Stimulated activated CD8-positive, alpha-beta memory T cell treated with anti-CD3 and anti-CD28 coated beads, Interleukin-7, amount 100 ng/mL, for 48 hours (primary cell): ENCODE measurements around the gene SNX4.
"Not testable (repeated sequence)": the region's sequence is repeated elsewhere in the genome, so short reads cannot be mapped to it uniquely, and the experiment has no call there.

ENCODE experiments used
- DNase-seq, 2 donors: peaks; one replicate each; pipeline ENCODE4 v3.0.0-alpha.2; 2020; ENCODE audit warnings: low read depth in 1 of 2; ENCODE audit errors: extremely low read depth in 1 of 2

Gene SNX4

DNA sequence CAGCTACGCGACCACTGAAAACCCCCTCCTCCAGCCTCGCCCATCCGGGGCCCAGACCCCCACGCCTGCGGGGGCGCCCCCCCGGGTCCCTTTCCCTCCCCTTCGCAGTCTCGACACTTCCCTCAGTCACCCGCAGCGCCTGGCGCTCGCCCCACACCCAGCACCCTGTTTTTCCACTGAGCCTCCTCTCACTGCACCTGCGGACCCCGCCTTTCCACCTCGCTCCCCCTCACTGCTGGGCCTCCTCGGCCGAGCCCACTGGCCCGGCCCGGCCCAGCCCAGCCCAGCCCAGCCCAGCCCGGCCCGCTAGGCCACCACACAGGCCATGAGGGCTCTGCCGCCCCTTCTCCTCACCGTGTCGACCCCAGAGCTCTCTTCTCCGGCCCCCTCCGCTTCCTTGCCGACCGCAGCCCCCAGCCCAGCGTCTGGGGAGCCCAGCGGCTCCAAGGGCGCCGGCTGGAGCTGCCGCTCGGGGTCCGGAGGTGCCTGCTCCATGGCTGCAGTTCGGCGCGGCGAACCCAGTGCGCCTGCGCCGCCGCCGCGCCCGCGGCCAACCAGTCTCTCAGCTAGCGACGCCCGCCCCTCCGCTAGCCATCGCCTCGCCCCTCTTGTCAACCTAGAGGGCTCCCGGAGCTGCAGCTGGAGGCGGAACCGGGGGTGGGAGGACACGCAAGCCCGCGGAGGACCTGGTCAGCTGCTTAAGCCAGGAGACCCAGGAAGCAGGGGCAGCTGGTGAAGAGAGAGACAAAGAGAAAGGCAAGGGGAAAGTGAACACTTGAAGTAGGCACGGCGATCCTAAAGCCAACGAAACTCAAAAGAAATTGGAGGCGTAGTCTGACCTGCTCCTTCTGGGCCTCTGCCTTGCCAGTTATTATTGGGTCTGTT, at the start of gene SNX4:
Gene SNX4 (minus strand): TSS at position 525 of the 885 bp plus-strand sequence. CDS start 30 bp downstream, at position 495.
- DNase-seq = peak; percentile 77 to 85

DNA sequence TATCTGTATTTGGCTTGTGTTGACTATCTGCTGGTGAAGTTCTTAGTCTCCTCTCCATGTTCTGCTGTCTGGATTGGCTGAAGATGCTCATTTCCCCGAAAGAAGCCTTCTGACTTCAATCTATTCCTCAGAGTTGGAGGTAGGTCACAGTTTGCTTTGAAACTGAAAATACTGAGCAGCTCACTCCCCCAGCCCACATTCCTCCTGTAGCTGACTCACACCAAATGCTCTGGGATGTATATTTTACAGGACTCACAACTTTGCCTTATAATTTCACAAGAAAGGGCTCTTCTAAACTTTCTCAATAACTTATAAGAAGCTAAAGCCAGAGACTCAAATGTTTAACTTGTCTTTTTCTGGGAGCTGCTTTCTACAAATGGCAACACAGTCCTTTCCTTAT, 36.3 kb upstream of the SNX4 start:
- DNase-seq = no peak

DNA sequence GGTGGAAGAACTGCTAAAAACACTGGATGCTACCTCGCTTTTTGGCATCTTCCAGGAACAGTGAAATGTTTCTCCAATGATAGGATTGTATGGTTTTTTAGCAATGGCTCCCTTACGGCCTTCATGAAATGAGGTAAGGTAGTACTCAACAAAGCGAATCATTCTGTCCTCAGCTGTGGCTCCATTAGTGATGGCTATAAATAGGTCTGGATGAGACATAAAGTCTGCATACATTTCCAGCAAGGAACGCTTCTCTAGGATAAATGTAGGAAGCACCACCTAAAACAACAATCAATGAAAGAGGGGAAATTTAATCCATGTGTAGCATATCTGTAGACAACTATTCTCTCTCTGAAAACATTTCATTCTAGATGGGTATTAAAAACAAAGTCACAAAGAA, 32.4 kb upstream of the SNX4 start:
- no peak for DNase-seq

DNA sequence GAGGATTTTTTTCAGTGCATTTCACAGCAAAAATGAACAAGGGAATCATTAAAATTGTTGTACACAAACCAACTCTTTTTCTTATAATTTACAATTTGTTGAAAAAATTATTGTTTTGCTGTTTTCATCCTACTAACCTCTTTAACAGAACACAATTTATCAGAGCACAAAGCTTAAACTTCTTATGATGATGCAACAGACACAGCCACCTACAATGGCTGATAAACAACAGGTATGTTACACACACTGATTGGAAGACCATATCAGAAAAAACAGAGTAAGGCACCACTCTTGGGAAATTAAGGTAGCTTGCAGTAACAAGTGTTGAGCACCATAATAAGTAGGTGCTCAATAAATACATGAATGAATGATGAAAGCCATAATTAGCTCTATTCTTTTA, 8.9 kb upstream of the SNX4 start:
- no peak for DNase-seq

DNA sequence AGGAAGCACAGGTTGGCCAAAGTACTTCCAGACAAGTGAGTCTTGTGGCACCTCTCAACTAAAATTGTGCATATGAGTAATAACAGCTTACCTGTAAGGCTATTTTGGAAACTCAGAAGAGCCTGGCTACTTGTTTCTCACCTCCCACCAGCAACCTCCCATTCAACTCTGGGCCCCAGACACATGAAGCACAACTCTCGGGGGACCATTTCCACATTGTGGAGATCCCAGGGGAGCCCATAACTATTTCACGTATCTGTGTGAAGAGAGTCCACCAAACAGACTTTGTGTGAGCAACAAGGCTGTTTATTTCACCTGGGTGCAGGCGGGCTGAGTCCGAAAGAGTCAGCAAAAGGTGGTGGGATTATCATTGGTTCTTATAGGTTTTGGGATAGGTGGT, 5.2 kb upstream of the SNX4 start:
- DNase-seq = no peak

DNA sequence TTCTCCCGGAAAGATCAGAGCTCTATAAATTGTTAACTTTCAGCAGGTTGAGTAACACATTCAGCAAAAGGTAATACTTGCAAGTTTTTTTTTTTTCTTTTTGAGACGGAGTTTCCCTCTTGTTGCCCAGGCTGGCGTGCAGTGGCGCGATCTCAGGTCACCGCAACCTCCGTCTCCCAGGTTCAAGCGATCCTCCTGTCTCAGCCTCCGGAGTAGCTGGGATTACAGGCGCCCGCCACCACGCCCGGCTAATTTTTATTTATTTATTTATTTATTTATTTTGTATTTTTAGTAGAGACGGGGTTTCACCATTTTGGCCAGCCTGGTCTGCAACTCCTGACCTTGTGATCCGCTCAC, 539 bp upstream of the SNX4 start:
- not testable (repeated sequence) for DNase-seq

DNA sequence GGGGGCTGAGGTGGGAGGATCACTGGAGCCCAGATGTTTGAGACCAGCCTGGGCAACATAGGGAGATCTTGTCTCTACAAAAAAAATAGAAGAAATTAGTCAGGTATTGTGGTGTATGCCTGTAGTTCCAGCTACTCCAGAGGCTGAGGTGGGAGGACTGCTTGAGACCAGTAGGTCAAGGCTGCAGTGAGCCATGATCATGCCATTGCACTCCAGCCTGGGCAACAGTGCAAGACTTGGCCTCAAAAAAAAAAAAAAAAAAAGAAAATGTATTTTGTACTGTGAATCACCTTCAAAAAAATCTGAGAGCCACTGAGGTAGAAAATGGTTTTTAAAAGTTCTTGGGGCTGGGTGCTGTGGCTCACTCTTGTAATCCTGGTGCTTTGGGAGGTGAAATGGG, 4.6 kb downstream of the SNX4 start:
- DNase-seq = no peak

DNA sequence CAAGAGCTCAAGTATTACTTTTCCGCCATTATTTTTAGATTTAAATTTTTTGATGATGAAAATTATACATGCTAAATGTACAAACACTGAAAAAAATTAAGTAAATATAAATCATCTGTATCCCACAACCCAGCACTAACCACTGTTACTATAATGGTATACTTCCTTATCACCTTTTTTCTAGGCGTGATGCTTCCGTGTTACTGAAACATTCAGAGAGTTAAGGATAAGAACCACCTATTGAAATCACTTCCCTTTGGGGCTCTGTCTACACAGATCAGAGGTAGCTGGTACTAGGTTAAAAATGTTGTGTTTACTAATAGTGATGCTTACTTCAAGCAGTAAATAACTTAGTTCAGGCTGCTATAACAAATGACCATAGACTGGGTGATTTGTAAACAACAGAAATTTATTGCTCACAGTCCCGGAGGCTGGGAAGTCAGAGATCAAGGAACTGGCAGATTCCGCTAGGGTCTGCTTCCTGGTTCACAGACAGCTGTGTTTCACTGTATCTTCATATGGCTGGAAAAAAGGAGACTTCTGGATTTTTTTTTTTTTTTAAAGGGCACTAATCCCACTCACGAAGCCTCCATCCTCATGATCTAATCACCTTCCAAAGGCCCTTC, 6.4 kb downstream of the SNX4 start:
- no peak for DNase-seq

DNA sequence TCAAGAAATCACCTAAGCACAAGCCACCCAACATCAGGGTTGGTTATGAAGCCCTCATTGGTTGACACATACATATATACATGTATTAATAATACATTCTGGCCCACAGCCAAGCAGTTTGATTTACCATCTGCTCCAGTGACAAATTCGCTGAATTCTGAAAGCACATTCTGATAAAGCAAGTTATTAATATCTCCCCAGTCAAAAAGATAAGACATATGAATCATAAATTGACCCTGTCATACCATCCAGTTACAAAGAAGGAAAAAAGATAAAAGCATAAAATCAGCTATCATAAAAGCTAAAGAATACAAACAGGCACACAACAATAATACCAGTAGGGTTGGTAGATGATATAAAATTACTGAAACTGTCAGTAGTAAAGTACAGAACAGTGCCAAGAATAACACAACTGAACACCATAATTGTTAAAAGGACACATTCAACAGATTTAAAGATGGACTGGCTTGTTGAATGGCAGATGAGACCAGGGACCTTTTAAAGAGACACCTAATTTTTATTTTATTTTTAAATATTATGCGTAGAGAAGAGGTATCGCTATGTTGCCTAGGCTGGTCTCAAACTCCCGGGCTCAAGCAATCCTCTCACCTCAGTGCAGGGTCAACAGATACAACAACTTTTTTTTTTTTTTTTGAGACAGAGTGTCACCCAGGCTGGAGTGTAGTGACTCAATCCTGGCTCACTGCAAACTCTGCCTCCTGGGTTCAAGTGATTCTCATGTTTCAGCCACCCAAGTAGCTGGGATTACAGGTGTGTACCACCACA, 7.7 kb downstream of the SNX4 start:
- no peak for DNase-seq

DNA sequence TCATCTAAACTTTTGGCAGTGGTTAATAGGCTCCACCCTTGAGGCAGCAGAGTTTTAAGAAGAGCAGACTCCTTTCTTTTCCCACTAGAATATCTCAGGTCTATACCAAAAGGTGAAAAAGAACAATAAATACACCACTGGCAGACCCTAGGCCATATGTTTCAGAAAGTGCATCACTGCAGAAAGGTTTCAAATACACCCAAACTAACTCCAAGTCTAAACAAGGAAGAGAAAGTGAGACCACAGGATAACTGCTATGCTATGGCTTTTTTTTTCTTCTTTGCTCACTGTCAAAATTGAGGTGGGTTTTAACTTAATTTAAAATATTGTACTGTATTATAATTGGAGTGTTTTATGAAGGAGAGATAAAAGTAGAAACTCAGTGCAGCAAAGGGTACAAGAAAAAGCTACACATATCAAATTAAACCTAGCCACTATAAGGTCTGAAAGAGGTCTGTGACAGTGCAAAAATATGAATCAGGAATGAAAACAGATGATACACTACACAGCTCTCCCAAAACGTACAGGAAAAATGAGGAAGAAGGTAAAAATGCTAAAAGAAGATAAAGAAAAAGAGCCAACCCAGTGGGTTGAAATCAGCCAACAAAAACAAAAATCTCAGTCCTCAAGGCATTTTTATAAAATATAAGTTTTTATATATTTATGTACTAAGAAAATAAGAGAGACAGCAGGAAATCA, 8.4 kb downstream of the SNX4 start:
- no peak for DNase-seq

DNA sequence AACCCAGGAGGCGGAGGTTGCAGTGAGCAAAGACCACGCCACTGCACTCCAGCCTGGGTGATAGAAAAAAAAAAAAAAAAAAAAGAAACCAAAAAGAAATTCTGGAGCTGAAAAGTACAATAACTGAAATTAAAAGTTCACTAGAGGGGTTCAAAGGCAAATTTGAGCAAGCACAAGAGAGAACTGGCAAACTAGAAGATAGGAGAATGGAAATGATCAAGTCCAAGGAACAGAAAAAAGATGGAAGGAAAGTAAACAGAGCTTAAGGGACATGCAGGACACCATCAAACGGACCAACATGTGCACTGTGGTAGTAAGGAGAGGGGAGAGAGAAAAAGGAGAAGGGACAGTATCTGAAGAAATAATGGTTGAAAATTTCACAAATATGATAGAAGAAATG, 12.9 kb downstream of the SNX4 start:
- DNase-seq = no peak

DNA sequence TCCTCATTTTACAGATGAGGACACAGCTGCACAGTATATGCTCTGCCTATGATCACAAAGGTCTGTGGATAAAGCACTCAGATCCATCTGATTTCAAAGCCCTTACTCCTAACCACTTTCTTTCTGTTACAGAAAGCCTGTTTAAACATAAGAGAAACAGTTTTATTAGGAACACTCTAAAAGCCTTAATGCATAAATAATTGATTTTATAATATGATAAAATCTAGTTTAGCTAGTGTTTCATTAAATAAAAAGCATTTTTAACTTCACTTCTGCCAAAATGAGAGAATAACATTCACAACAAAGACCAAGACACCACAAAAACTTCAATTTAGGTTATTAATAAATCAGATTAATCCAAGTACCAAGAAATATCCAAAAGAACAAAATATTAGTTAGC, 21.4 kb downstream of the SNX4 start:
- no peak for DNase-seq

DNA sequence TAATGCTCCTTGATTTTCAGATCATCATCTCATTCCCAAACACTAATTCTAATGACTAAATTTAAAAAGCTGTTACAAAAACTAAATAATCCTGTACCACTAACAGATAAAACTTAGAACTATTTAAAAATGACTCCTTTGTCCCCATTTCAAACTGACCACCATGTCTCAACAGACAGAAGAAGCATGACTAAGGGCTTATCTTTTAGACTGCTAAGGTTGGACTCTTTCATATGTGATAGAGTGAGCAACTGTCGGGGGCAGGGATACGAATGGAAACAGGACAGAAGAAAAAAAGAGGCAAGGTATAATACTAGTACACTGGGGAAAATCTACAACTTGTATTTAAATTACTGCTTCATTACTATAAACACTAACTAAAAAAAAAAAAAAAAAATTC, 23.3 kb downstream of the SNX4 start:
- no peak for DNase-seq

DNA sequence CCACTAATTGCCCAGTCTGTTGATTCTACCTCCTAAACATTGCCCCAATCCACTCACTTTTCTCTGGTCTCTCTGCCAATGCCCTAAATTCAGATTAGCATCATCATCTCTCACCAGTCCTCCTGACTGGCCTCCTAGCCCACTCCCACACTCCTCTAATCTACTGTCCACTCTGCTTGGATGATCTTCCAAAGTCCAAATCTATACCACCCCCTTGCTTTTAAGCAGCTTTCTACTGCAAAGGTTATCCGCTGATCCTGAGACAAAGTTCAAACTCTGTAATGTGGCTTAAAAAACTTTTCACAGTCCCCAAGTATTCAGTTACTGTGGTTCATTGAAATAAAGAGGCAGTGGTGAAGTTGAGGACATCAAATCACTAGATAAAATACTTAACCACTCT, 37.6 kb downstream of the SNX4 start:
- no peak for DNase-seq

DNA sequence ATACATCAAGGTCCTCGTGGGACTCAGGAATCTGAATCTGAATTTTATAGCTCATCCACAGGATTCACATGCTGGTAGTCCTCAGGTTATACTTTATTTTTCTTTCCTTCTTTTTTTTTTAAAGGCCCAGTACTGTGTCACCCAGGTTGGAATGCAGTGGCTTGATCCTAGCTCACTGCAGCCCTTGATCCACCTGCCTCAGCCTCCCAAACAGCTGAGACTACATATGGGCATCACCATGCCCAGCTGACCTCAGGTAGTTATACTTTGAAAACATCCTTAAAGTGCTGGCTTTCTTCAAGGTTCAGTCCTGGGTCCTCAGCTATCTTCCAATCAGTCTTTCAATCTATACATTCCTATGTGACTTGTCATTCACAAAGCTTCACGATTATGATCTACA, 38.2 kb downstream of the SNX4 start:
- DNase-seq = no peak

DNA sequence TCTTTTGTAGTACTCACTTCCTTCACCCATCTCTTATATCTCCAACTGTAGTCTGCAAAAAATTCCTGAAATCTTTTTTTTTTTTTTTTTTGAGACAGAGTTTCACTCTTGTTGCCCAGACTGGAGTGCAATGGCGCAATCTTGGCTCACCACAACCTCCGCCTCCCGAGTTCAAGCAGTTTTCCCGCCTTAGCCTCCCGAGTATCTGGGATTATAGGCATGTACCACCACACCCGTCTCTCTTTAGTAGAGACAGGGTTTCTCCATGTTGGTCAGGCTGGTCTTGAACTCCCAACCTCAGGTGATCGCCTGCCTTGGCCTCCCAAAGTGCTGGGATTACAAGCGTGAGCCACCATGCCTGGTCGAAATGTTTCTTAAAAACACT, 38.6 kb downstream of the SNX4 start:
- not testable (repeated sequence) for DNase-seq

DNA sequence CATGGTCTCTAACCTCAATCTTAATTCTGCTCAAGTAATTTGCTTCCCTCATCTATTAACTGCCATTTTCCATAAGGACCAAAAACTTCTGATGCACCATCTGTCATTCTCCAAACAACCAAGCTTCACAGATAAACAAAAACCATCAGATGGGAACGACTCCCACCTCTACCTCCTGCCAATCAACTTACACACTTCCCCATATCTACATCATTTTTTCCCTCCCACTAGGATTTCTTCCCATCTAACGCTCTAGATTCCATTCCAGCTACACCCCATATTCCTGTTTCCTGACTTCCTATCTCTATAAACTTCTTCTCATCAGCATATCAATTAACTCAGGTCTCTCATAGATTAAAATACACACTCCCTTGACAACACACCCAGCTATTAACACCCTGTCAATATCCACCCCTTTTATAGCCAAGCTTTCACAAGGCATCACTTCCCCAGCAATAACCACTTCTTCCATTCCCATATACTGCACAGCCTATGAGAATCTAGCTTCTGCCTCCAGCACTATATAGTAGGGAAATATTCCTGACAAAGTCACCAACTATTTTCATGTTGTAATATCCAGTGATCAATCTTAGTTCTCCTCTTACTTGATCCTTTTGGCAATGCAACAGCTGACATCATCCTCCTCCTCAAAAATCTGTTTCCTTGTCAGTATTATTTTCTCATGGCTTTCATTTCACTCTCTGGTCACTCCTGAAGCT, 39.2 kb downstream of the SNX4 start:
- DNase-seq = no peak

DNA sequence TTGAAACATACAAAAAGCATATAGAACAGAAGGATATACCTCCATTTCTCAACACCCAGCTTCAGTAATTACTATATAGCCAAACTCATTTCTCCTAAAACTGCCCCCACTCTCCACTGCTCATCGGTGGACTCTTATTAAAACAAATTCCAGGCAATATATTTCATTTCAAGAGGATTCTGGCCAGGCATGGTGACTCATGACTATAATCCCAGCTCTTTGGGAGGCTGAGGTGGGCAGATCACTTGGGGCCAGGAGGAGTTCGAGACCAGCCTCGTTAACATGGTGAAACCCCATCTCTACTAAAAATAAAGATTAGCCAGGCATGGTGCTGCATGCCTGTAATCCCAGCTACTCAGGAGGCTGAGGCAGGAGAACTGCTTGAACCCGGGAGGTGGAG, 40.9 kb downstream of the SNX4 start:
- no peak for DNase-seq

DNA sequence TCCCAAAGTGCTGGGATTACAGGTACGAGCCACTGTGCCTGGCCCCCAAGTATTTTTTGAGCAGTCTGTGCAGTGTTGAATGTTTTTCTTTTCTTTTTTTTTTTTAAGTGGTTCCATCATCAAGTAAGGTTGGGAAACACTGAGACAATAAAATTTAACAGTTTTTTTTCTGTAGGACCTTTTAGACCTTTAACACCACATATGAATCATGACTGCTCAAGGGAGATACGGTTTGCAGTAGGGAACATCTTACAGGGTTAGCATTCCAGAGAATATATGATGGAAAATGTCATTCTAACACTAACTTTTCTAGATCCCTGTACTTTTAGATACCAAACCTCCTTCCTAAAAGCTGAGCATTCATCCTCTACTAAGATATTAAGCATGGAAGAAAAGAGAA, 41.7 kb downstream of the SNX4 start:
- DNase-seq = no peak

DNA sequence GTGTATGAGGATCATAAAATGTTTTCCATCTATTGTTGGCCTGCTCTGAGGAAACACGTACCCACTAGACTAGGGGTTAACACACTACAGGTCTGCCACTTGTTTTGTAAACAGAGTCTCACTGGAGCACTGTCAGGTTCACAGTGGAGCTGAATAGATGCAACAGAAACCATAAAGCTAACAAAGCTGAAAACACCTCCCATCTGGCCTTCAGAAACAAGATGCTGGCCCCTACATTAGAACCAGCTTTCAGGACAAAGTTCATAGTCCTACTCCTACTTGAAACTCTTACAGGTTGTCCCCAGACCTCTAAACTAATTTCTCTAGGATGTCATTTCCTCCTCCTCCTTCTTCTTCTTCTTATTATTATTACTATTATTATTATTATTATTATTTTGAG, 42.3 kb downstream of the SNX4 start:
- DNase-seq = no peak

DNA sequence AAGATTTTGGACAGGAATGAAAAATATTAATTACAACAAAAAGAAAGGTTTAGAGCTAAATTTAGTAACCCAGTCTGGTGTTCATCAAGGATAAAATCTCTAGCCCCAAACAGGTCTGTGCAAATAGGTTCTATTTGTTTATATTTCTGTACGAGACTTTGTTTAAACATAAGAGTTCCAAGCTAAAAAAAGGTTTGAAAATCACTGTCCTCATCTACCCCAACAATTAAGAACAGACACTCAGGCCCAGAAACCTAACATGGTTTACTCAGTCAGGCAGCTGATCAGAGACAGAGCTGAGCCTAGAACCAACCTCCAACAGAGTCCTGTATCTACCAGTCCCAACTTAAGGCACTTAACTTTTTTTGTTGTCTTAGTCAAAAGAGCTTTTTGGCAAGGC, 49.3 kb downstream of the SNX4 start:
- no peak for DNase-seq
